GM18511 (cell line): Measurements from ENCODE around the gene MERTK.
"Not testable (repeated sequence)": the region's sequence is repeated elsewhere in the genome, so short reads cannot be mapped to it uniquely, and the experiment has no call there.

Experiments used
- ATAC-seq: cut with Tn5 transposase; IDR thresholded peaks from one replicate; pipeline ENCODE4 v1.9.1; 2021; ENCODE audit warnings: mild to moderate bottlenecking, moderate library complexity; ENCODE audit not compliant: unreplicated experiment

The MERTK gene

GRCh38 chr2:112034924-112035323 lies 136.5 kb downstream of the MERTK start:
- no peak for ATAC-seq

- ATAC-seq: no peak
These were observed 137.4 kb downstream of the MERTK start for GRCh38 chr2:112035786-112036185.

- not testable (repeated sequence) for ATAC-seq
These were observed 141.1 kb downstream of the MERTK start for GRCh38 chr2:112039556-112039955.

GRCh38 chr2:112040066-112040465 lies 141.7 kb downstream of the MERTK start:
- ATAC-seq: not testable (repeated sequence)

DNA sequence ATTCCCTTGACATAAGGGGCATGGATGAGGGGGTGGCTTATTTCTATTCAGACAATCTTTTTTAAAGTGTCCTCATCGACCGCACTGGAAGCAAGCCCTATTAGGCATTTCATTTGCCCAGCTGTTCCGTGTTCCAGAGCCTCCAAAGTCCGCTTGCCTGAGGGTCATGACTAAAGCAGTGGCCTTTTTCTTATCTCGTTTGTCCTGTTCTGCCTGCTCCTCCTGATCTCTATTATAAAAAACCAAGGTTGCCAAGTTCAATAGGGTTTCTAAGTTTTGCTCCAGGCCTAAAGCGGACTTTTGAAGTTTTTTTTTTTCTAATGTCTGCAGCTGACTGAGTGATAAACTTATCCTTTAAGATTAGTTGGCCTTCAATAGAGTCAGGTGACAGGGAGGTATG lies 143.1 kb downstream of the MERTK start:
- ATAC-seq: not testable (repeated sequence)

- no peak for ATAC-seq
These were observed 147.1 kb downstream of the MERTK start for GRCh38 chr2:112045446-112046014.

GRCh38 chr2:112046231-112046630 lies 147.8 kb downstream of the MERTK start:
- no peak for ATAC-seq

- ATAC-seq: no peak
These were observed 149.3 kb downstream of the MERTK start for GRCh38 chr2:112047537-112048235.

GRCh38 chr2:112048236-112048592 lies 149.8 kb downstream of the MERTK start:
- ATAC-seq: no peak

DNA sequence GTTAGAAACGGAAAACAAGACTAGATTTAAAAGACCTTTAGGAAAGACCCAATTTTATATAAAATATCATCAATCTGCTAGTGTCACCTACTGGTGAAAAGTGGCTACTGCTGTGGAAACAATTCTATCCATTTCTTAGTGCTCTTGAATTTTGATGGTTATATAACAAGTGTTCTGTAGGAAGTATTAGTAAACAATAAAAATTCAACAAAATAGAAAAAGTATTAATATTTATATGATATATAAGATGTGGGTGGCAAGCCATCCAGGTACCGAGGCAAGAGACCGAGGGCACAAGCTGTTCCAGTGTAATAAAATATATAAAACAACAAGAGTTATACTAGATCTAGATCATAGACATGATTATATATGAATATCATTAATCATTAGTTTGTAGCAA lies 150.5 kb downstream of the MERTK start:
- ATAC-seq: peak; percentile 75

GRCh38 chr2:112050316-112050715 lies 151.9 kb downstream of the MERTK start:
- ATAC-seq: no peak

DNA sequence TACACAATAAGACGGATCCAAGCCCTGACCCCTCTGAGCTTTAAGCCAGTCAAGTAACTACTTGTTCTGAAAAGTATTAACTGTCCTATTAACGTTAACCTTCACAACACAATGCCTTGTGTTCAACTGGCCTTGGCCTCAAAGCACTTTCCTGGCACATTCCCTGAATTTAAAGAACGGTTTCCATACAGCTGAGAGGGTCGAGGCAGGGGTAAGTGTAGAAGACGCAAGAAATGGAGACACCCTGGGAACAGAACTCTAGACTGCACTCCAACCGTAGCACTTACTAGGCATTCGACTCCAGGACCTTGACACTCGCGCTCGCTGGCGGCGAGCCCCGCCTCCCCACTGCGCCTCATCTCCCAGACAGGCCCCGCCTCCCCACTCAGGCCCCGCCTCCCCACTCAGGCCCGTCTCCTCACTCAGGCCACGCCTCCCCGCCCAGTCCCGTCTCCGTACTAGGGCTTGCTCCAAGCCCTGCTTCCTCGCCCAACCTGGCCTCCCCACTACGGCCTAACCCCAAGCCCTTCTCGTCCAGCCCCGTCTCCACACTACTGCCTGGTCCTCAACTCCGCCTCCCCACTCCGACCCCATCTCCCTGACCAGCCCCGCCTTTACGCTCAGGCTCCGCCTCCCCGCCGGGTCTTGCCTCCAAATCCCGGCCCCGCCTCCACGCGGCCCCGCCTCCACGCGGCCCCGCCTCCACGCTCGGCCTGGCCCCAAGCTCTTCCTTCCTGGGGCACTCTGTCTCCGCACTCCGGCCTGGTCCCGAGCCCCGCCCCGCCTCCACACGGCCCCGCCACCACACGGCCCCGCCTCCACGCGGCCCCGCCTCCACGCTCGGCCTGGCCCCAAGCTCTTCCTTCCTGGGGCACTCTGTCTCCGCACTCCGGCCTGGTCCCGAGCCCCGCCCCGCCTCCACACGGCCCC lies 155.8 kb downstream of the MERTK start:
- peak; percentile 71 for ATAC-seq

DNA sequence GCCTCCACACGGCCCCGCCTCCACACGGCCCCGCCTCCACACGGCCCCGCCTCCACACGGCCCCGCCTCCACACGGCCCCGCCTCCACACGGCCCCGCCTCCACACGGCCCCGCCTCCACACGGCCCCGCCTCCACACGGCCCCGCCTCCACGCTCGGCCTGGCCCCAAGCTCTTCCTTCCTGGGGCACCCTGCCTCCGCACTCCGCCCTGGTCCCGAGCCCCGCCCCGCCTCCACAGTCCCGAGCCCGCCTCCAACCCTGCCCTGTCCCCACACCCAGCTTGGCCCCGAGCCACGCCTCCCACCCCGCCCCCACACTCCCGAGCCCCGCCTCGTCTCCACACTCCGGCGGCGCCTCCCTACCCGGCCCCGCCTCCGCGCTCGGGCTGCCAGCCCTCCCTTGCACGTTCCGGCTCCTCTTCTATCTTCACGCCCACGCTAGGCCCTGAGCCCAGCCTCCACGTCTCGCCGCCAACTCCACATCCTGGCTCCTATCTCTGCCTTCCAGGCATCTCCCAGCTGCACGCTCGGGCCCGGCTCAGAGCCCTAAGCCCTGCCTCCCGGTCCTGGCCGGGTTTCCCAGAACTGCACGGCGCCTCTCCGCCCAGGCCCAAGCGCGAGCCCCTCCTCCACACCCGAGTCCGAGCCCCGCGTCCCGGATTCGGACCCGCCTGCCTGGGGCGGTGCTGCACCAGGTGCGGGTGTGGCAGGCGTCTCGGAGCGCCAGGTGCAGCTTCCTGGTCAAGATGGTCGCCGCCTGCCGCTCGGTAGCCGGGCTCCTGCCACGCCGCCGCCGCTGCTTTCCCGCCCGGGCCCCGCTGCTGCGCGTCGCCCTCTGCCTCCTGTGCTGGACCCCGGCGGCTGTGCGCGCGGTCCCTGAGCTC lies 156.7 kb downstream of the MERTK start, which contains the start of gene TMEM87B:
TMEM87B (plus strand) TSS at position 423 of the 883 bp plus-strand sequence; CDS start at position 746, 323 bp downstream.
- ATAC-seq: peak; percentile 64

GRCh38 chr2:112055730-112056625 lies 157.6 kb downstream of the MERTK start:
- ATAC-seq: peak; percentile 0

- no peak for ATAC-seq
These were observed 158.2 kb downstream of the MERTK start for GRCh38 chr2:112056626-112056987.

DNA sequence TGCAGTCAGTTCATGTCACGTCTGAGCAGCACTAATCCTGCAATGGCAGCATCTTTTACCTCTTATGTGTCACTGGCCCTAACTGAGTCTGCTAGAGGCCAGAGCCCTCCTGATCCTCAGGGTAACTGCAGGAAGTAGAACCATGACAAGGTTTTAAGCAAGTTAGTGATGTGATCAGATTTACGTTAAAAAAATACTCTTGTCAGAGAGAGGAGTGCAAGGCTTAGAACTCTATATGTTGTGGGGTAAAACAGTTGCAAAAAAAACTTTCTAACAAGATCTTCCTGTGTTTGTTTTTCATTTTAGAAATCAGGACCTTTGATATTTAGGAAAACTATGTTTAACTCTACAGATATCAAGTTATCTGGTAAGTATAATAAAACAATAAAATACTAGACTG lies 161.3 kb downstream of the MERTK start:
- ATAC-seq: no peak

- ATAC-seq: no peak
These were observed 162.9 kb downstream of the MERTK start for GRCh38 chr2:112061299-112061698.

DNA sequence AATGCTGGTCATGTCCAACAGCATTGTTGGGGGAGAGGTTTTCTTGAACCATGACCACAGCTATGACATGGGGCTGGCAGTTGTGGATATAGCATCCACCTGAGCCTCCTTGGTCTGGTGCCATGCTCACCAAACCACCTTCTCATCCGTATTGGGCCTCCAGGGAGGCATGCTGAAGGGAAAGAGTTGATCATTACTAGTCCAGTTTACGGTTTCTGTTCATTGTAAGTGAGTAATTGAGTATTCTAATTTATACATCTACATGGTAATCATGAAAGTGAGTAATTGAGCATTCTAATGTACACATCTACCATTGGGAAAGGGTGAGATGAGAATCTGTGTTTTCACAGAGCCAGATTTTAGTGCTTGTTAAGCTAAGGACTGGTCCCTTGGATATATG lies 163.4 kb downstream of the MERTK start:
- ATAC-seq: no peak

DNA sequence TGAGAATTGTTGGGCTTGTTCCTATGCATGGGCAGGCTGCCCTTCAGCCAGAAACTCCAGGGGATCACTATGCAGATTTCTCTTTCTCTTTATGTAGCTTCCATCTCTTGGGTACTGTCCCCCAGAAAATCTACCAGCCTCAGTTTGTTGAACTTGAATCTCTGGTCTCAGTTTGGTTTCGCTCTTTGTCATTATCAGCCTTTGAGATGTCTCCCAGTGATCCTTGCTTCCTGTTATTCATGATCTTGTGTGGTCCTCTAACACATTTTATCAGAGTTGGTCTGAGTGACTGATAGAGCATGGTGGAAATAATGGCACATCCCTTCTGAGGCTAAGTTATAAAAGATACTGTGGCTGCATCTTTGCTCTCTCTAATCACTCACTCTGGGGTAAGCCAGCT lies 164.5 kb downstream of the MERTK start:
- no peak for ATAC-seq

- no peak for ATAC-seq
These were observed 167.1 kb downstream of the MERTK start for GRCh38 chr2:112065486-112065885.
